IMR-90 (cell line): ENCODE results near the gene ATXN3. TPM values are rescaled to one million over a fixed set of nuclear protein-coding genes. Genes with fewer than 3 reads are reported as not detected.

Experiments
- ATAC-seq: fragments of 200-7000 bp; cut with Tn5 transposase; 2 replicates; pipeline ENCODE4 v1.9.1; 2020; ENCODE audit warnings: low read depth, mild to moderate bottlenecking, moderate library complexity
- BruUV-seq: library from RNA; stranded (reverse); fragments of 400-500 nt; replicated peaks from 2 replicates; lab custom pipeline; 2021; lab: Mats Ljungman, UMichigan
- CTCF ChIA-PET: fragments of 300-600 bp; formaldehyde crosslinking; extraction: SDS; loops from one replicate; lab custom pipeline; 2021; ENCODE audit warnings: antibody characterized with exemption; lab: Yijun Ruan, JAX
- POLR2A ChIA-PET: fragments of 300-600 bp; sonication (Branson Sonifier 250); formaldehyde crosslinking; loops from one replicate; lab custom pipeline; 2022; ENCODE audit warnings: antibody characterized with exemption; ENCODE audit not compliant: unreplicated experiment; lab: Charles Lee
- DNase-seq: peaks from one replicate; pipeline ENCODE4 v3.0.0; 2013
- H2AFZ ChIP-seq: replicated peaks from 2 replicates; pipeline ENCODE3; 2013; ENCODE audit warnings: low read length, mild to moderate bottlenecking; ENCODE audit not compliant: poor library complexity
- H2AK5ac ChIP-seq: 2 replicates; pipeline ENCODE4 v1.6.1; 2013; ENCODE audit warnings: low read depth, low read length, inconsistent platforms
- H2AK9ac ChIP-seq: replicated peaks from 2 replicates; pipeline ENCODE3; 2013; ENCODE audit warnings: mild to moderate bottlenecking, low read depth, low read length, moderate library complexity; ENCODE audit not compliant: poor library complexity
- H2BK120ac ChIP-seq: 2 replicates; pipeline ENCODE4 v1.6.1; 2013; ENCODE audit warnings: low read depth, low read length, inconsistent platforms
- H2BK15ac ChIP-seq: 3 replicates; pipeline ENCODE4 v1.6.1; 2013; ENCODE audit warnings: low read depth, low read length, inconsistent platforms
- H2BK20ac ChIP-seq: 2 replicates; pipeline ENCODE4 v1.6.1; 2013; ENCODE audit warnings: low read depth, mild to moderate bottlenecking, inconsistent platforms, low read length, moderate library complexity
- H2BK5ac ChIP-seq: 2 replicates; pipeline ENCODE4 v1.6.1; 2013; ENCODE audit warnings: mild to moderate bottlenecking, low read depth, low read length, inconsistent platforms; ENCODE audit not compliant: poor library complexity, severe bottlenecking
- H3K14ac ChIP-seq: replicated peaks from 2 replicates; pipeline ENCODE4 v1.6.1; 2013; ENCODE audit warnings: low read depth, low read length, inconsistent platforms
- H3K18ac ChIP-seq: 2 replicates; pipeline ENCODE4 v1.6.1; 2013; ENCODE audit warnings: low read depth, low read length, control low read depth
- H3K23ac ChIP-seq: 2 replicates; pipeline ENCODE4 v1.6.1; 2013; ENCODE audit warnings: low read depth, low read length, inconsistent platforms
- H3K27ac ChIP-seq: 2 replicates; pipeline ENCODE4 v1.5.1; 2013; ENCODE audit warnings: mild to moderate bottlenecking, control low read depth, low read length; ENCODE audit not compliant: insufficient read depth
- H3K27me3 ChIP-seq: 2 replicates; pipeline ENCODE4 v1.6.1; 2013; ENCODE audit warnings: low read length; ENCODE audit not compliant: control insufficient read depth, insufficient read depth
- H3K36me3 ChIP-seq: 2 replicates; pipeline ENCODE4 v1.6.1; 2013; ENCODE audit warnings: low read length, mixed read lengths; ENCODE audit not compliant: control insufficient read depth, insufficient read depth
- H3K4ac ChIP-seq: 2 replicates; pipeline ENCODE4 v1.6.1; 2013; ENCODE audit warnings: low read depth, low read length, inconsistent platforms
- H3K4me1 ChIP-seq: 2 replicates; pipeline ENCODE4 v1.6.1; 2013; ENCODE audit warnings: low read length, mixed read lengths; ENCODE audit not compliant: control insufficient read depth, insufficient read depth
- H3K4me2 ChIP-seq: 2 replicates; pipeline ENCODE4 v1.6.1; 2013; ENCODE audit warnings: low read depth, mild to moderate bottlenecking, control low read depth, low read length, moderate library complexity
- H3K4me3 ChIP-seq: 2 replicates; pipeline ENCODE4 v1.5.1; 2013; ENCODE audit warnings: low read depth, mild to moderate bottlenecking, control low read depth, low read length, moderate library complexity; ENCODE audit not compliant: insufficient read depth
- H3K56ac ChIP-seq: 2 replicates; pipeline ENCODE4 v1.6.1; 2013; ENCODE audit warnings: low read length, inconsistent platforms; ENCODE audit not compliant: insufficient read depth; ENCODE audit errors: extremely low read depth
- H3K79me1 ChIP-seq, 2 experiments: 2 replicates each; pipeline ENCODE4 v1.6.1; 2013; ENCODE audit warnings: low read length in 2 of 2, inconsistent platforms in 1 of 2, low read depth in 1 of 2
- H3K9ac ChIP-seq: 2 replicates; pipeline ENCODE4 v1.6.1; 2013; ENCODE audit warnings: low read depth, low read length, control low read depth
- H3K9me1 ChIP-seq: 2 replicates; pipeline ENCODE4 v1.6.1; 2013; ENCODE audit warnings: low read length, inconsistent platforms; ENCODE audit not compliant: insufficient read depth
- H3K9me3 ChIP-seq: 2 replicates; pipeline ENCODE4 v1.6.1; 2013; ENCODE audit warnings: low read length; ENCODE audit not compliant: control insufficient read depth, insufficient read depth
- H4K20me1 ChIP-seq: 2 replicates; pipeline ENCODE4 v1.6.1; 2013; ENCODE audit warnings: low read length, inconsistent platforms; ENCODE audit not compliant: insufficient read depth
- H4K5ac ChIP-seq: 2 replicates; pipeline ENCODE4 v1.6.1; 2013; ENCODE audit warnings: mild to moderate bottlenecking, low read depth, low read length, control low read depth
- H4K8ac ChIP-seq, 2 experiments: 2 replicates each; pipeline ENCODE4 v1.6.1; 2013; ENCODE audit warnings: low read depth in 2 of 2, low read length in 2 of 2, control low read depth in 1 of 2, inconsistent platforms in 1 of 2
- H4K91ac ChIP-seq: 2 replicates; pipeline ENCODE4 v1.6.1; 2013; ENCODE audit warnings: low read depth, low read length, inconsistent platforms; ENCODE audit not compliant: insufficient read depth
- FOS ChIP-seq: fragments of 150-350 bp; IDR thresholded peaks from 2 replicates; pipeline ENCODE4 v1.6.1; 2016; ENCODE audit warnings: low read depth, low read length
- MAZ ChIP-seq: IDR thresholded peaks from 2 replicates; pipeline ENCODE4 v1.6.1; 2012; ENCODE audit warnings: low read depth, mild to moderate bottlenecking, low read length, improper control_type of control experiment, moderate library complexity, borderline replicate concordance
- MXI1 ChIP-seq: IDR thresholded peaks from 2 replicates; pipeline ENCODE4 v1.6.1; 2012; ENCODE audit warnings: low read depth, mild to moderate bottlenecking, low read length, moderate library complexity, borderline replicate concordance
- NFE2L2 ChIP-seq: fragments of 150-350 bp; IDR thresholded peaks from 2 replicates; pipeline ENCODE4 v1.6.1; 2016; ENCODE audit warnings: low read depth, mild to moderate bottlenecking, low read length
- POLR2A ChIP-seq: IDR thresholded peaks from 2 replicates; pipeline ENCODE4 v1.6.1; 2012; ENCODE audit warnings: mild to moderate bottlenecking, low read depth, low read length
- RCOR1 ChIP-seq: IDR thresholded peaks from 2 replicates; pipeline ENCODE4 v1.6.1; 2012; ENCODE audit warnings: mild to moderate bottlenecking, low read length, improper control_type of control experiment; ENCODE audit not compliant: insufficient replicate concordance
- RFX5 ChIP-seq: IDR thresholded peaks from 2 replicates; pipeline ENCODE4 v1.8.0; 2012; ENCODE audit warnings: low read depth, mild to moderate bottlenecking, low read length, moderate library complexity
- SMC3 ChIP-seq: fragments of 150-350 bp; IDR thresholded peaks from 2 replicates; pipeline ENCODE4 v1.6.1; 2016; ENCODE audit warnings: low read depth, mild to moderate bottlenecking, antibody characterized with exemption, low read length, moderate library complexity
- USF2 ChIP-seq: fragments of 150-350 bp; IDR thresholded peaks from 2 replicates; pipeline ENCODE4 v1.6.1; 2017; ENCODE audit warnings: mild to moderate bottlenecking, antibody characterized with exemption, low read length, low read depth
- WGBS, 2 experiments: methylation state at CpG; one replicate each; pipeline versions ENCODE4 v1.1.5 to v1.1.7; 2013; ENCODE audit warnings: missing lambda C conversion rate in 2 of 2; ENCODE audit not compliant: insufficient read length in 1 of 2; ENCODE audit errors: extremely low coverage in 2 of 2; 5-methylcytosine and 5-hydroxymethylcytosine counted together
- dilution Hi-C: fragments of 300-500 bp; cut with HindIII; formaldehyde crosslinking; loops from one replicate; pipeline ENCODE4 v1.14.3; 2018; ENCODE audit warnings: low sequenced_read_pairs; ENCODE audit not compliant: unreplicated experiment
- in situ Hi-C: fragments of 300-500 bp; cut with MboI; formaldehyde crosslinking; loops from 3 replicates; pipeline ENCODE4 v1.14.3; 2019; ENCODE audit warnings: low sequenced_read_pairs, inconsistent platforms, mixed read lengths
- intact Hi-C: fragments of 100-400 bp; cut with micrococcal nuclease; formaldehyde crosslinking; loops from 2 replicates; pipeline ENCODE4 v1.10.0; 2022
- polyA plus RNA-seq, 3 experiments: library from polyadenylated mRNA; depleted of rRNA; stranded (reverse); fragments of >200 nt; gene quantifications; 2 replicates each; pipeline ENCODE4 v1.2.3, GENCODE V29; 2012; ENCODE audit warnings: low replicate concordance in 1 of 3
- total RNA-seq: library from RNA; depleted of rRNA; stranded (reverse); fragments of >200 nt; gene quantifications from 2 replicates; pipeline ENCODE4 v1.2.3, GENCODE V29; 2012
- TF ChIP-seq, protein P1 (sequence below): conservative IDR thresholded peaks from 2 replicates; pipeline ENCODE4 v1.5.1; 2012; ENCODE audit warnings: mild to moderate bottlenecking, low read depth, low read length, improper control_type of control experiment

Gene ATXN3
- total and polyA plus RNA-seq, 2 of the 4 experiments (the other 2 are of a cell fraction): 9.0 to 13.9 TPM

DNA sequence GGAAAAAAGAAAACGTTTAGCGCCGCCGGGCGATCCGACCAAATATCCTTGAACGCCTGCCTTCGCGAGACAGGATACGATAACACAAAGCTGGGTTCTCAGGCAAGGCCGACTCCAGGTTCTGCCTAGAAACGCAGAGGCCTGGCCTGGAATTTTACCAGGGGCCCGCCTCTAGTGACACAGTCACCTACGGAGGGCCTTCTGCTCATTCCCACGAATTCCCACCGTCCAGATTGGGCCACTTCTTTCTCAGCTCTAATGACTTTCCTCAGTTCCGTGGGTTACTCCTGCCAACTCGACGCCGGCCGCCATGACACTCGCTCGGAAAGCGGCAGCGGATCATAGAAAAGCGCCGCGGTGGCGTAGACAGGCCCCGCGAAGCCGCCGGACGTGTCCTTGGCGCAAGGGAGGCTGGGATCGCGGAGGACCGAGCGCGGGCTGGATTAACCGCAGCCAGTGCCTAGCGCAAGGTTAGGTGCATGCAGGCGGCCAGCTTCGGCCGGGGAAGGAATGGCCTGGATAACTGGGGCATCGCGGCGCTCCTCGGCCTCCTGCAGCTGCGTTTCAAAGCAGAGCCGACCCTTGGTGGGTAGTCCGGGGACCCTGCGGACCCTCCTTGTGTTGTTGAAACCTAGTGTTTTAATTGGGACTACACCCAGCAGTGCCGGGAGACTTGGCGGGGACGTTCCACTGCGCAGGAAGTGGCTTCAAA lies 66.5 kb downstream of the ATXN3 start, which contains the start of gene TRIP11:
Gene TRIP11, minus strand, starts transcription at position 341 of the 712 bp plus-strand sequence. CDS start 374 bp downstream, outside the sequence.
- Histone ChIP-seq H2BK120ac (peak within 1 kb of the TSS; percentile 73), H4K20me1 (peaks cover 22% of the 10 kb centered on the region), H3K27me3 (no peaks in the 10 kb centered on the region), H3K27ac (peak within 1 kb of the TSS; percentile 92), H3K36me3 (peaks cover 2% of the 10 kb centered on the region; the same call in 1 of the 2 replicates), H3K9me1 (peaks cover 3% of the 10 kb centered on the region), H3K4me2 (peak within 1 kb of the TSS; percentile 99), H3K4ac (peak within 1 kb of the TSS; percentile 87), H2BK5ac (peak within 1 kb of the TSS; percentile 81), H3K14ac (peak within 1 kb of the TSS; percentile 97), H3K18ac (peak within 1 kb of the TSS; percentile 81), H3K56ac (peak within 1 kb of the TSS; percentile 98), H3K4me3 (peak within 1 kb of the TSS; percentile 72), H3K79me1 (peaks cover 5 to 47% of the 10 kb centered on the region in 2 experiments; a peak in 3 of 4 replicates), H2AFZ (peak within 1 kb of the TSS; percentile 99), H2AK5ac (peak within 1 kb of the TSS; percentile 74), H4K8ac (peak within 1 kb of the TSS; percentile 88 to 98), H2AK9ac (peak within 1 kb of the TSS; percentile 95), H2BK15ac (no peak within 1 kb of the TSS; the same call in 2 of the 3 replicates), H4K5ac (peak within 1 kb of the TSS; percentile 88), H3K9me3 (no peaks in the 10 kb centered on the region), H3K9ac (peak within 1 kb of the TSS; percentile 95), H2BK20ac (no peak within 1 kb of the TSS), H3K4me1 (peaks cover 7% of the 10 kb centered on the region), H3K23ac (peak within 1 kb of the TSS; percentile 91), H4K91ac (peak within 1 kb of the TSS; percentile 87)
- ATAC-seq (peak; percentile 96), DNase-seq (peak; percentile 93)
- CTCF ChIA-PET: interaction anchor here (0.6 to 0.8 kb wide), 2 partner anchors 43 to 431 kb away, joined by 3 read pairs; no protein-coding TSS in a partner anchor
- WGBS, 2 experiments: 1% methylated on average over 32 of the region's 57 CpGs; no CpG with 5 or more reads in 1 of the 2 experiments
- TSS peak; percentile 70 for BruUV-seq
- in situ Hi-C loops (no loop called here), dilution Hi-C loops (no loop called here), intact Hi-C loops (loop anchor here (2.0 kb wide), 1 partner anchor 67 kb away; the partner anchor contains the start of gene ATXN3)
- TF ChIP-seq, protein P1, sequence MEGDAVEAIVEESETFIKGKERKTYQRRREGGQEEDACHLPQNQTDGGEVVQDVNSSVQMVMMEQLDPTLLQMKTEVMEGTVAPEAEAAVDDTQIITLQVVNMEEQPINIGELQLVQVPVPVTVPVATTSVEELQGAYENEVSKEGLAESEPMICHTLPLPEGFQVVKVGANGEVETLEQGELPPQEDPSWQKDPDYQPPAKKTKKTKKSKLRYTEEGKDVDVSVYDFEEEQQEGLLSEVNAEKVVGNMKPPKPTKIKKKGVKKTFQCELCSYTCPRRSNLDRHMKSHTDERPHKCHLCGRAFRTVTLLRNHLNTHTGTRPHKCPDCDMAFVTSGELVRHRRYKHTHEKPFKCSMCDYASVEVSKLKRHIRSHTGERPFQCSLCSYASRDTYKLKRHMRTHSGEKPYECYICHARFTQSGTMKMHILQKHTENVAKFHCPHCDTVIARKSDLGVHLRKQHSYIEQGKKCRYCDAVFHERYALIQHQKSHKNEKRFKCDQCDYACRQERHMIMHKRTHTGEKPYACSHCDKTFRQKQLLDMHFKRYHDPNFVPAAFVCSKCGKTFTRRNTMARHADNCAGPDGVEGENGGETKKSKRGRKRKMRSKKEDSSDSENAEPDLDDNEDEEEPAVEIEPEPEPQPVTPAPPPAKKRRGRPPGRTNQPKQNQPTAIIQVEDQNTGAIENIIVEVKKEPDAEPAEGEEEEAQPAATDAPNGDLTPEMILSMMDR: no peak
- TF ChIP-seq MAZ (0 out of 2 replicates have a peak, but pooled peaks have one; percentile 5), FOS (no peak), POLR2A (peak; percentile 89), NFE2L2 (no peak), MXI1 (no peak; the same call in 1 of the 2 replicates), RCOR1 (peak; percentile 4), RFX5 (peak; percentile 15; the same call in 1 of the 2 replicates), SMC3 (no peak), USF2 (no peak)
- POLR2A ChIA-PET: interaction anchor here (0.6 kb wide), 1 partner anchor 22 kb away, joined by 5 read pairs; no protein-coding TSS in a partner anchor
